WTC11 (cell line): Measurements from ENCODE around the gene RPL7L1. TPM values are rescaled to one million over a fixed set of nuclear protein-coding genes. Genes with fewer than 3 reads are reported as not detected.

Source experiments
- ATAC-seq: fragments of 200-7000 bp; cut with Tn5 transposase; 2 replicates; pipeline ENCODE4 v1.10.0; 2021; ENCODE audit warnings: mild to moderate bottlenecking, moderate library complexity
- CTCF ChIA-PET: fragments of 300-600 bp; sonication (Branson Sonifier 250); formaldehyde crosslinking; loops from one replicate; lab custom pipeline; 2021; ENCODE audit warnings: antibody characterized with exemption; lab: Charles Lee
- POLR2A ChIA-PET: fragments of 350-600 bp; sonication (Branson Sonifier 250); formaldehyde crosslinking; loops from one replicate; lab custom pipeline; 2021; ENCODE audit warnings: antibody characterized with exemption; lab: Charles Lee
- DNase-seq: peaks from one replicate; pipeline ENCODE4 v3.0.0; 2021; ENCODE audit warnings: low spot score
- H3K27ac Mint-ChIP-seq: 2 replicates; pipeline ENCODE4 v1.8.0; 2021; ENCODE audit warnings: mixed read lengths
- H3K27me3 Mint-ChIP-seq: 2 replicates; pipeline ENCODE4 v1.8.0; 2021; ENCODE audit warnings: low read depth, mild to moderate bottlenecking, moderate library complexity, mixed read lengths
- H3K36me3 Mint-ChIP-seq: 2 replicates; pipeline ENCODE4 v1.8.0; 2021; ENCODE audit warnings: mixed read lengths
- H3K4me1 Mint-ChIP-seq: 2 replicates; pipeline ENCODE4 v1.8.0; 2022; ENCODE audit warnings: mixed read lengths
- H3K4me3 Mint-ChIP-seq: 2 replicates; pipeline ENCODE4 v1.8.0; 2021; ENCODE audit warnings: mild to moderate bottlenecking, moderate library complexity, mixed read lengths
- H3K9me3 Mint-ChIP-seq: 2 replicates; pipeline ENCODE4 v1.8.0; 2021; ENCODE audit warnings: mixed read lengths
- ARID4B ChIP-seq: sonication (generic); formaldehyde crosslinking; IDR thresholded peaks from 2 replicates; pipeline ENCODE4 v1.8.0; 2023; ENCODE audit warnings: missing genetic modification reagents, mild to moderate bottlenecking, borderline replicate concordance
- CREM ChIP-seq: sonication (generic); formaldehyde crosslinking; IDR thresholded peaks from 2 replicates; pipeline ENCODE4 v1.8.1; 2022; ENCODE audit warnings: mild to moderate bottlenecking, missing genetic modification reagents, moderate library complexity
- EMX1 ChIP-seq: fragments of 250-450 bp; sonication (Bioruptor Pico); IDR thresholded peaks from 2 replicates; pipeline ENCODE4 v1.8.0; 2021; ENCODE audit warnings: mild to moderate bottlenecking
- ETV6 ChIP-seq: sonication (generic); formaldehyde crosslinking; IDR thresholded peaks from 2 replicates; pipeline ENCODE4 v1.8.1; 2022; ENCODE audit warnings: mild to moderate bottlenecking, missing genetic modification reagents
- FOXK1 ChIP-seq: sonication (generic); formaldehyde crosslinking; IDR thresholded peaks from 2 replicates; pipeline ENCODE4 v1.8.0; 2022; ENCODE audit warnings: mild to moderate bottlenecking, moderate library complexity, missing genetic modification reagents
- FOXP1 ChIP-seq: sonication (generic); formaldehyde crosslinking; IDR thresholded peaks from 2 replicates; pipeline ENCODE4 v1.8.0; 2022; ENCODE audit warnings: missing genetic modification reagents, mild to moderate bottlenecking, moderate library complexity, borderline replicate concordance
- FOXP4 ChIP-seq: sonication (generic); formaldehyde crosslinking; IDR thresholded peaks from 2 replicates; pipeline ENCODE4 v1.8.0; 2022; ENCODE audit warnings: mild to moderate bottlenecking, missing genetic modification reagents
- GABPB1 ChIP-seq: sonication (generic); formaldehyde crosslinking; IDR thresholded peaks from 2 replicates; pipeline ENCODE4 v1.8.1; 2023; ENCODE audit warnings: mild to moderate bottlenecking, missing genetic modification reagents
- HMGXB4 ChIP-seq: sonication (generic); formaldehyde crosslinking; IDR thresholded peaks from 2 replicates; pipeline ENCODE4 v1.8.1; 2023; ENCODE audit warnings: mild to moderate bottlenecking, moderate library complexity, missing genetic modification reagents
- IRF1 ChIP-seq: sonication (generic); formaldehyde crosslinking; IDR thresholded peaks from 2 replicates; pipeline ENCODE4 v1.8.0; 2023; ENCODE audit warnings: missing genetic modification reagents
- KAT7 ChIP-seq: sonication (generic); formaldehyde crosslinking; IDR thresholded peaks from 2 replicates; pipeline ENCODE4 v1.8.1; 2023; ENCODE audit warnings: missing genetic modification reagents, mild to moderate bottlenecking, borderline replicate concordance
- NFE2L1 ChIP-seq: sonication (generic); formaldehyde crosslinking; IDR thresholded peaks from 2 replicates; pipeline ENCODE4 v1.8.1; 2023; ENCODE audit warnings: missing genetic modification reagents
- RELA ChIP-seq: sonication (generic); formaldehyde crosslinking; IDR thresholded peaks from 2 replicates; pipeline ENCODE4 v1.8.1; 2022; ENCODE audit warnings: missing genetic modification reagents, mild to moderate bottlenecking, borderline replicate concordance
- SP1 ChIP-seq: sonication (generic); formaldehyde crosslinking; conservative IDR thresholded peaks from 2 replicates; pipeline ENCODE4 v1.8.1; 2022; ENCODE audit warnings: missing genetic modification reagents
- STAT6 ChIP-seq: sonication (generic); formaldehyde crosslinking; conservative IDR thresholded peaks from 2 replicates; pipeline ENCODE4 v1.8.1; 2023; ENCODE audit warnings: mild to moderate bottlenecking, low read depth, missing genetic modification reagents, moderate library complexity
- TEAD4 ChIP-seq: sonication (generic); formaldehyde crosslinking; IDR thresholded peaks from 2 replicates; pipeline ENCODE4 v1.8.0; 2022; ENCODE audit warnings: mild to moderate bottlenecking, missing genetic modification reagents
- TP53 ChIP-seq: sonication (generic); formaldehyde crosslinking; IDR thresholded peaks from 2 replicates; pipeline ENCODE4 v1.8.1; 2023; ENCODE audit warnings: mild to moderate bottlenecking, missing genetic modification reagents
- ZNF121 ChIP-seq: sonication (generic); formaldehyde crosslinking; IDR thresholded peaks from 2 replicates; pipeline ENCODE4 v1.8.0; 2023; ENCODE audit warnings: missing genetic modification reagents
- ZNF232 ChIP-seq: sonication (generic); formaldehyde crosslinking; IDR thresholded peaks from 2 replicates; pipeline ENCODE4 v1.8.0; 2022; ENCODE audit warnings: mild to moderate bottlenecking, missing genetic modification reagents
- ZNF317 ChIP-seq: sonication (generic); formaldehyde crosslinking; IDR thresholded peaks from 2 replicates; pipeline ENCODE4 v1.8.1; 2023; ENCODE audit warnings: low read depth, mild to moderate bottlenecking, moderate library complexity, missing genetic modification reagents, borderline replicate concordance
- total RNA-seq: library from RNA; stranded (reverse); gene quantifications from 3 replicates; pipeline ENCODE4 v1.2.3, GENCODE V29; 2021

RPL7L1 gene
- total RNA-seq, 1 experiment from 2014 or later = 107 TPM

- H3K4me3 Mint-ChIP-seq = no peak overlapping the region
- CTCF ChIA-PET = interaction anchor here (0.5 to 1.2 kb wide), 7 partner anchors 8 to 481 kb away, joined by 3 to 5 read pairs (median 3); no protein-coding TSS in a partner anchor
- POLR2A ChIA-PET = interaction anchor here (0.6 kb wide), 1 partner anchor 19 kb away, joined by 3 read pairs; no protein-coding TSS in a partner anchor
Observed at GRCh38 chr6:42925248-42925857, 45.9 kb downstream of the RPL7L1 start.

GRCh38 chr6:42928986-42929820, 49.8 kb downstream of the RPL7L1 start, which contains the start of gene CNPY3:
TSS of gene CNPY3 (plus strand) at chr6:42929480. CDS start at chr6:42929571, 91 bp downstream.
- Mint-ChIP-seq H3K4me3 (peak within 1 kb of the TSS; percentile 99), H3K4me1 (peaks cover 39% of the 10 kb centered on the region), H3K36me3 (peaks cover 11% of the 10 kb centered on the region), H3K9me3 (no peaks in the 10 kb centered on the region), H3K27ac (peak within 1 kb of the TSS; percentile 100), H3K27me3 (no peaks in the 10 kb centered on the region)
- POLR2A ChIA-PET = interaction anchor here (0.6 to 2.1 kb wide), 30 partner anchors 10 to 1316 kb away, joined by 3 to 35 read pairs (median 4); partner anchors contain the start of genes BICRAL, CUL9, KLHDC3 and LRRC73
- CTCF ChIA-PET = interaction anchor here (0.5 to 2.5 kb wide), 16 partner anchors 13 to 477 kb away, joined by 3 to 28 read pairs (median 4); partner anchors contain the start of genes CUL7, KLHDC3, PPP2R5D and PTK7
- DNase-seq (peak; percentile 96), ATAC-seq (peak; percentile 88)
- TF ChIP-seq ZNF232 (CRISPR knock-in tag) = 0 out of 2 replicates have a peak, but pooled peaks have one; percentile 67
- TF ChIP-seq ARID4B (CRISPR knock-in tag) = peak; percentile 47; the same call in 1 of the 2 replicates
- TF ChIP-seq RELA (CRISPR knock-in tag) = peak; percentile 70; the same call in 1 of the 2 replicates
- no peak for TF ChIP-seq STAT6 (CRISPR knock-in tag)
- TF ChIP-seq SP1 (CRISPR knock-in tag) = peak; percentile 88; the same call in 1 of the 2 replicates
- peak; percentile 85; the same call in 1 of the 2 replicates for TF ChIP-seq HMGXB4
- 0 out of 2 replicates have a peak, but pooled peaks have one; percentile 30 for TF ChIP-seq NFE2L1 (CRISPR knock-in tag)
- TF ChIP-seq FOXK1 (CRISPR knock-in tag) = peak; percentile 97
- peak; percentile 60; the same call in 1 of the 2 replicates for TF ChIP-seq FOXP1 (CRISPR knock-in tag)
- TF ChIP-seq ZNF121 (CRISPR knock-in tag) = no peak
- TF ChIP-seq CREM = peak; percentile 79
- no peak for TF ChIP-seq KAT7
- no peak; the same call in 1 of the 2 replicates for TF ChIP-seq ZNF317 (CRISPR knock-in tag)
- peak; percentile 74; the same call in 1 of the 2 replicates for TF ChIP-seq GABPB1
- TF ChIP-seq FOXP4 (CRISPR knock-in tag) = peak; percentile 64; the same call in 1 of the 2 replicates
- TF ChIP-seq TP53 (CRISPR knock-in tag) = no peak
- no peak for TF ChIP-seq IRF1 (CRISPR knock-in tag)
- TF ChIP-seq ETV6 (CRISPR knock-in tag) = no peak; the same call in none of the 2 replicates
- TF ChIP-seq EMX1 (CRISPR knock-in tag) = no peak

More at GRCh38 chr6:42925248-42925857, 45.9 kb downstream of the RPL7L1 start:
- Mint-ChIP-seq H3K27ac (peak overlapping the region; percentile 59; the same call in 1 of the 2 replicates), H3K36me3 (peaks cover 2% of the 10 kb centered on the region; the same call in 1 of the 2 replicates), H3K27me3 (no peaks in the 10 kb centered on the region), H3K9me3 (no peaks in the 10 kb centered on the region), H3K4me1 (peaks cover 14% of the 10 kb centered on the region)
- TF ChIP-seq TEAD4 (CRISPR knock-in tag) = no peak
- peak; percentile 30 for DNase-seq
- peak; percentile 7 for ATAC-seq
